ENCODE measurements around the gene VCPKMT.

The VCPKMT gene

DNA sequence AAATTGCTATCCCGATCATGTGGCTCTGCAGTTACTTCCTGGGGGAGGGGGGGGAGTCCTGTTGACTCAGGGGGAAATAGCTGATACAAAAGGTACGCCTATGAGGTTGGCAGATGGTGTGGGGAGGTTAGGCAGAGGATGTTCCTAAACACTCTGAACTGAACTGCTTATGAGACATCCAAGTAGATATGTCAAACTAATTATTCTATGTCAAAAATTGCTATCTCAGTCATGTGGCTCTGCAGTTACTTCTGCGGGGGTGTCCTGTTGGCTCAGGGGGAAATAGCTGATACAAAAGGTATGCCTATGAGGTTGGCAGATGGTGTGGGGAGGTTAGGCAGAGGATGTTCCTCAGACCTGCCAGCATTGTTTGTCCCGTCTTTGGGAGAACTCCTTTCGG, 5.1 kb upstream of the VCPKMT start:
- no peak overlapping the region for H3K27ac ChIP-seq
- no peak for TF ChIP-seq ZFX (IDR thresholded peaks at IDR 0.05; ENCODE audit: borderline replicate concordance)
- TF ChIP-seq, protein P1, sequence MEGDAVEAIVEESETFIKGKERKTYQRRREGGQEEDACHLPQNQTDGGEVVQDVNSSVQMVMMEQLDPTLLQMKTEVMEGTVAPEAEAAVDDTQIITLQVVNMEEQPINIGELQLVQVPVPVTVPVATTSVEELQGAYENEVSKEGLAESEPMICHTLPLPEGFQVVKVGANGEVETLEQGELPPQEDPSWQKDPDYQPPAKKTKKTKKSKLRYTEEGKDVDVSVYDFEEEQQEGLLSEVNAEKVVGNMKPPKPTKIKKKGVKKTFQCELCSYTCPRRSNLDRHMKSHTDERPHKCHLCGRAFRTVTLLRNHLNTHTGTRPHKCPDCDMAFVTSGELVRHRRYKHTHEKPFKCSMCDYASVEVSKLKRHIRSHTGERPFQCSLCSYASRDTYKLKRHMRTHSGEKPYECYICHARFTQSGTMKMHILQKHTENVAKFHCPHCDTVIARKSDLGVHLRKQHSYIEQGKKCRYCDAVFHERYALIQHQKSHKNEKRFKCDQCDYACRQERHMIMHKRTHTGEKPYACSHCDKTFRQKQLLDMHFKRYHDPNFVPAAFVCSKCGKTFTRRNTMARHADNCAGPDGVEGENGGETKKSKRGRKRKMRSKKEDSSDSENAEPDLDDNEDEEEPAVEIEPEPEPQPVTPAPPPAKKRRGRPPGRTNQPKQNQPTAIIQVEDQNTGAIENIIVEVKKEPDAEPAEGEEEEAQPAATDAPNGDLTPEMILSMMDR (IDR thresholded peaks at IDR 0.05) = no peak

DNA sequence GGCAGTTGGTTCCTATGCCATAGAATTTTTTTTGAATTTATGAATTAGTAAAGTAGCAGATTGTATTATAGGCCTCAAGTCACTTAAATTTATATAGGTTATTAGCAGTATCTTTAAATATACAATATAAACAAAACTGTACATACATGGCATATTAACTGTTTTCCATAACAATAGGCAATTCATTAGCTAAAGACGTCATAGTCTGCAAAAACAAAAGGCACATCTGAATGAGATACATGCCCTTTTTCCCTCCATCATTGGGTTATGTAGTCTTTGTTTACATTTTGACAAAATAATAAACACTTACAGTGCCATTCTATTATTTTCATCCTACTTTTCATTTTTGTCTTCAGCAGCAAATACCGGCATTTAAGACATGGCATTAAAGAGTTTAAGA, 1.1 kb upstream of the VCPKMT start:
- H3K27ac ChIP-seq = peak overlapping the region; percentile 87
- TF ChIP-seq ZFX (IDR thresholded peaks at IDR 0.05; ENCODE audit: borderline replicate concordance) = no peak
- TF ChIP-seq, protein P1 (IDR thresholded peaks at IDR 0.05) = no peak

DNA sequence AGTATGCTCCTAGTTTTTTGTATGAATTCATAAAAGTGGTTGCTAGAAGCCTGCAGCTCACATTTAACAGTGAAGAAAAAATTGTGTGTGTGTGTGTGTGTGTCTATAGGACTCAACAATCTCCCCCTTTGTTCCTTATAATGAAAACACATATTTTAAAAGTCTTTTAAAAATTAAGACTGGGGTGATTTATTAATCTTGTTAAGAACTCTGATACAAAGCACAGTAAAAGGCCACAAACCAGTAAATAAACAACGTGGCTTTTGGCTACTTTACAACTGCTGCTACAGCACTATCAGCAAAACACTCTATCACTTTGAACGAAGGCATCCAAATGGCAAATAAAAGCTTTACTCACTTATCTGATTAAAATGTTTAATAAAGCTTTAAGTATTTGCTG, 594 bp upstream of the VCPKMT start:
- TF ChIP-seq ZFX (IDR thresholded peaks at IDR 0.05; ENCODE audit: borderline replicate concordance) = no peak
- TF ChIP-seq, protein P1 (IDR thresholded peaks at IDR 0.05) = no peak
- H3K27ac ChIP-seq = peak overlapping the region; percentile 87

DNA sequence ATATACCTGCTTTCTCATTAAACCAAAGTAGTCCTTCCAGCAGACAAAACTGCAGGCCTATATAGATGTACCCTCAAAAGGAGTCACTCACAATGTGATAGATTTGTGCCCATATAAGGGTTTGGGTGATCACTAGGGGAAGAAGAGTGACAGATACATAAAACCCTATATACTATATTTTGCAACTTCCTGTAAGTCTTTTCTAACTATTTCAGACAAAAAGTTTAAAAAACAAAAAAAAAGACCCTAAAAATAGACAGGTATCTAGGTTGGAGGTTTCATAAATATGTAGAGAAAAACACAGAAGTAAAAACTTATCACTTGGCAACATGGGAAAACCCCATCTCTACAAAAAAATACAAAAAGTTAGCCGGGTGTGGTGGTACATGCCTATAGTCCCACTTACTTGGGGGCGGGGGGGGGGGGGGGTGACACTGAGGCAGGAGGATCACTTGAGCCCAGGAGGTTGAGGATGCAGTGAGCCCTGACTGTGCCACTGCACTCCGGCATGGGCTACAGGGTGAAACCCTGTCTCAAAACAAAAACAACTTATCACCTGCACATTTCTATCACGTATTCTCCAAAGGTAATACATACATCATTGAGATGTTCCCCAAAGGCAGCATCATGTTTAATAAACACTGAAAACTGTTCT, 2.9 kb downstream of the VCPKMT start:
- no peak overlapping the region for H3K27ac ChIP-seq
- TF ChIP-seq ZFX (IDR thresholded peaks at IDR 0.05; ENCODE audit: borderline replicate concordance) = no peak
- TF ChIP-seq, protein P1 (IDR thresholded peaks at IDR 0.05) = no peak

DNA sequence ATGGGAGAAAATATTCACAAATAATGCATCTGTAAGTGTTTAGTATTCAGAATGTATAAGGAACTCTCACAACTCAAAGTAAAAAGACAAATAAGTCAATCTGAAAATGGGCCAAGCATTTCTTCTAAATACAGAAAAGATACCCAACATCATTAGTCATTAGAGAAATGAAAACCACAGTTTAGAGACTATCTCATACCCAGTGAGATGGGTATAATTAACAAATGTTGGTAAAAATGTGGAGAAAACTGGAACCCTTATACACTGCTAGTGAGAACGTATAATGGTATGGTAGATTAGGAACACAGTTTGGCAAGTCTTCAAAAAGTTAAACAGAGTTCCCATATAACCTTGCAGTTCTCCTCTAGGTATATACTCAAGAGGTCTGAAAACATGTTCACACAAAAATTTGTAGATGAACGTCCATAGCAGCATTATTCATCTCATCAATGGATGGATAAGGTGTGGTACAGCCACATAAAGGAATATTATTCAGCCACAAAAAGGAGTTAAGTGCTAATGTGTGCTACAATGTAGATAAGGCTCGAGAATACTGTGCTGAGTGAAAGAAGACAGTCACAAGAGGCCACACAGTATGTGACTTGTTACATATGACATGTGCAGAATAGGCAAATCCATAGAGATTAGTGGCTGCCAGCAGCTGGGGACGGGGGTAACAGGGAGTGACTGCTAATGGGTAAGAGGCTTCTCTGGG, 5.9 kb downstream of the VCPKMT start:
- no peak for TF ChIP-seq ZFX (IDR thresholded peaks at IDR 0.05; ENCODE audit: borderline replicate concordance)
- TF ChIP-seq, protein P1 (IDR thresholded peaks at IDR 0.05) = no peak
- no peak overlapping the region for H3K27ac ChIP-seq

DNA sequence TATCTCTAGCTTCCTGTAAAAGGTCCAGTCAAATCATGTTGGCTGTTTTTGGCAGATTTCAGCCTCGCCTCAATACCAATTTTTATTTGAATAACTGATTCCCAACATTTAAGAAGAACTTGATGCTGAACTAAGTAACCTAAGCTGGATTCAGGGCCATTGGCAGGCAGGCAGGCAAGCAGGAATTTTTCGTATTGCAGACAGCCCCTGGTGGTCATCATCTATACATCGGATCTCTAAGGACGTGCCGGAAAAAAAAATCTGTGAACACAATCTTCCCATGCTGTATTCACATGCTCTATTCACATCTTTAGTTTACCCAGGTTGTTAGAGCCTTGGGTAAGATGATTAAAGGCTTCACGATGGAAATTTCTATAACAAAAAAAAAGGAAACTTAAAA, 7.0 kb downstream of the VCPKMT start:
- H3K27ac ChIP-seq = no peak overlapping the region
- TF ChIP-seq ZFX (IDR thresholded peaks at IDR 0.05; ENCODE audit: borderline replicate concordance) = no peak
- TF ChIP-seq, protein P1 (IDR thresholded peaks at IDR 0.05) = 0 out of 2 replicates have a peak, but pooled peaks have one; percentile 14

DNA sequence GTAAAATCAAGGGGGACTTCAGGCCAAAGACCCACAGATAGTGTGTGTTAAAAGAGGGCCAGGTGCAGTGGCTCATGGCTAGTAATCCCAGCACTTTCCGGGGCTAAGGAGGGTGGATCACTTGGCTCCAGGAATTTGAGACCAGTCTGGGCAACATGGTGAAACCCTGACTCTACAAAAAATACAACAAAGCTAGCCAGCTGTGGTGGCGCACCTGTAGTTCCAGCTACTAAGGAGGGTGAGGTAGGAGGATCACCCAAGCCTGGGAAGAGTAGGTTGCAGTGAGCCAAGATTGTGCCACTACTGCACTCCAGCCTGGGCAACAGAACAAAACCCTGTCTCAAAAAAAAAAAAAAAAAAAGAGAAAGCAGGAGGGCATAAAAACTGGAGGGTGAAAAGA, 8.5 kb downstream of the VCPKMT start:
- TF ChIP-seq, protein P1 (IDR thresholded peaks at IDR 0.05) = no peak
- TF ChIP-seq ZFX (IDR thresholded peaks at IDR 0.05; ENCODE audit: borderline replicate concordance) = no peak
- no peak overlapping the region for H3K27ac ChIP-seq

Data from 22Rv1 (cell line).